Testis (tissue), 3 donors: ENCODE data around the gene CHPF. TPM values are rescaled to one million over a fixed set of nuclear protein-coding genes. Genes with fewer than 3 reads are reported as not detected.

ENCODE experiments used
- DNase-seq: peaks from one replicate; pipeline ENCODE4 v3.0.0-alpha.2; 2019
- H3K27ac ChIP-seq, 2 donors: fragments of 200-600 bp; sonication (generic); one replicate each; pipeline ENCODE4 v1.5.1; 2019
- H3K27me3 ChIP-seq: fragments of 200-600 bp; sonication (generic); one replicate; pipeline ENCODE4 v1.5.1; 2019
- H3K36me3 ChIP-seq: fragments of 200-600 bp; sonication (generic); one replicate; pipeline ENCODE4 v1.5.1; 2017; ENCODE audit warnings: low read depth; ENCODE audit errors: missing control alignments
- H3K4me1 ChIP-seq: fragments of 200-600 bp; sonication (generic); one replicate; pipeline ENCODE4 v1.5.1; 2019
- H3K4me3 ChIP-seq, 2 donors: fragments of 200-600 bp; sonication (generic); one replicate each; pipeline ENCODE4 v1.5.1; 2017 to 2019
- H3K9me3 ChIP-seq: fragments of 200-600 bp; sonication (generic); one replicate; pipeline ENCODE4 v1.5.1; 2017
- CTCF ChIP-seq, 3 experiments: fragments of 450-650 bp in 2 of 3; fragments of 200-600 bp in 1 of 3; sonication (generic) in 1 of 3; IDR thresholded peaks; one replicate each; pipeline ENCODE4 v1.5.1; 2016 to 2019; ENCODE audit warnings: antibody characterized with exemption in 3 of 3, mild to moderate bottlenecking in 2 of 3, moderate library complexity in 1 of 3
- POLR2A ChIP-seq: fragments of 450-650 bp; IDR thresholded peaks from one replicate; pipeline ENCODE4 v1.6.1; 2017; ENCODE audit warnings: antibody characterized with exemption, mild to moderate bottlenecking, moderate library complexity
- WGBS, 2 donors: methylation state at CpG; one replicate each; pipeline ENCODE4 v1.1.5; 2018; 5-methylcytosine and 5-hydroxymethylcytosine counted together
- intact Hi-C: fragments of 100-400 bp; cut with DNase I; formaldehyde crosslinking; loops from one replicate; pipeline ENCODE4 v1.15.1; 2023; ENCODE audit warnings: low total_unique reads
- polyA plus RNA-seq: library from polyadenylated mRNA; stranded (reverse); fragments of 350-450 nt; fragmentation: Illumina TruSeq; extraction: RNeasy Lipid Tissue Mini Kit (QIAGEN cat#74804); gene quantifications from one replicate; pipeline ENCODE4 v1.2.3, GENCODE V29; 2014; ENCODE audit warnings: low read depth, low replicate concordance; ENCODE audit not compliant: insufficient read depth
- total RNA-seq, 2 donors: library from RNA; depleted of rRNA; stranded (reverse); fragments of >200 nt; gene quantifications; one replicate each; pipeline ENCODE4 v1.2.3, GENCODE V29; 2016

The CHPF gene
- total and polyA plus RNA-seq, 3 donors from 2014 or later, result 194 to 992 (median 796) TPM

GRCh38 chr2:219538504-219538951, 5.1 kb downstream of the CHPF start:
- Histone ChIP-seq H3K27me3 (no peaks in the 10 kb centered on the region), H3K36me3 (no peaks in the 10 kb centered on the region), H3K27ac (no peak overlapping the region), H3K9me3 (no peaks in the 10 kb centered on the region), H3K4me3 (no peak overlapping the region), H3K4me1 (peaks cover 25% of the 10 kb centered on the region)
- intact Hi-C loops, result no loop called here
- 57 to 76% methylated on average over 6 of the region's 6 CpGs for WGBS, 2 donors
- no peak for TF ChIP-seq POLR2A
- no peak for TF ChIP-seq CTCF (IDR thresholded peaks at IDR 0.05)
- DNase-seq, result no peak

GRCh38 chr2:219537657-219538488, 5.7 kb downstream of the CHPF start:
- no peaks in the 10 kb centered on the region for H3K9me3 ChIP-seq
- H3K27ac ChIP-seq, result no peak overlapping the region
- peak; percentile 54 for DNase-seq
- intact Hi-C loops, result no loop called here
- no peaks in the 10 kb centered on the region for H3K27me3 ChIP-seq
- 49 to 53% methylated on average over 13 to 15 of the region's 15 CpGs for WGBS, 2 donors
- TF ChIP-seq CTCF (IDR thresholded peaks at IDR 0.05) (no peak), POLR2A (no peak)
- H3K36me3 ChIP-seq, result no peaks in the 10 kb centered on the region
- peaks cover 25% of the 10 kb centered on the region for H3K4me1 ChIP-seq
- no peak overlapping the region for H3K4me3 ChIP-seq

GRCh38 chr2:219536967-219537366, 6.6 kb downstream of the CHPF start:
- 40 to 58% methylated on average over 1 to 9 of the region's 9 CpGs for WGBS, 2 donors
- H3K4me1 ChIP-seq, result peaks cover 16% of the 10 kb centered on the region
- no peak overlapping the region for H3K4me3 ChIP-seq
- H3K36me3 ChIP-seq, result no peaks in the 10 kb centered on the region
- TF ChIP-seq CTCF (IDR thresholded peaks at IDR 0.05), result no peak
- TF ChIP-seq POLR2A, result no peak
- no peak overlapping the region for H3K27ac ChIP-seq
- H3K9me3 ChIP-seq, result no peaks in the 10 kb centered on the region
- intact Hi-C loops, result no loop called here
- DNase-seq, result no peak
- H3K27me3 ChIP-seq, result no peaks in the 10 kb centered on the region

GRCh38 chr2:219536425-219536824, 7.2 kb downstream of the CHPF start:
- TF ChIP-seq POLR2A, result no peak
- H3K27me3 ChIP-seq, result no peaks in the 10 kb centered on the region
- H3K36me3 ChIP-seq, result no peaks in the 10 kb centered on the region
- H3K4me3 ChIP-seq, result no peak overlapping the region
- intact Hi-C loops, result no loop called here
- DNase-seq, result no peak
- H3K4me1 ChIP-seq, result peaks cover 12% of the 10 kb centered on the region
- 87% methylated on average over 16 of the region's 16 CpGs for WGBS, 2 donors
- H3K9me3 ChIP-seq, result no peaks in the 10 kb centered on the region
- H3K27ac ChIP-seq, result no peak overlapping the region

DNA sequence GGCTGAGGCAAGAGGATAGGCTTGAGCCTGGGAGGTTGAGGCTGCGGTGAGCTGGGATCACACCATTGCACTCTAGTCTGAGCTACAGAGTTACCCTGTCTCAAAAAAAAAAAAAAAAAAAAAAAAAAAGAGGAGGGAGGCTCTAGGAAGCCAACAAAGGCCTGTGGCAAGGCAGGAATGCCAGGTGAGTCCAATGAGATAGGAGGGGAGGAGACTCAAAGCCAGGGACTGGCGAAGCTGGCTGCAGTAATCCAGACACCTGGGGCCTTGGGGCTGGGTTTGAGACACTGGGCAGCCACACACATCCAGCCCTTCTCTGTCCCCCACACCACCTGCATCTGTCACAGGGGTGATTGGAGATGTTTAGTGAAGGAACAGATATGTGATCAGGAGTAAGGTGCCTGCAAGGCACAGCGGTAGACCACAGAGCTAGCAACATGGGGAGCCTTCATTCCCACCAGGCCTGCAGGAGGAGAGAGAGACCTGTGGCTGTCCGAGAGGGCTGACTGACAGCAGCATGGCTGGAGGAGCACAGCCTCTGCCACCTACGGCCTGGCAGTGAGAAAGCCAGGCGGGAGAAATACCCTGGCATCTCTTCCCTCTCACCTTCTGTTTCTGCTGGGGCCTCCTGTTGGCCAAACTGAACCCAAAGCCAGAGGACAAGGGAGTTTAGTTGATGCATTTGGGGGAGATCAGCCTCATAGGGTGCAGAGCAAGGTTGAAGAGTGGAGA, 9.5 kb downstream of the CHPF start:
- H3K4me1 ChIP-seq, result peaks cover 16% of the 10 kb centered on the region
- no peaks in the 10 kb centered on the region for H3K27me3 ChIP-seq
- DNase-seq, result no peak
- H3K4me3 ChIP-seq, result no peak overlapping the region
- TF ChIP-seq POLR2A (no peak), CTCF (IDR thresholded peaks at IDR 0.05) (no peak)
- no peaks in the 10 kb centered on the region for H3K9me3 ChIP-seq
- H3K36me3 ChIP-seq, result no peaks in the 10 kb centered on the region
- WGBS, 2 donors, result 86 to 92% methylated on average over 6 of the region's 6 CpGs
- no peak overlapping the region for H3K27ac ChIP-seq
- intact Hi-C loops, result loop anchor here (5.0 kb wide), 1 partner anchor 132 kb away; no protein-coding TSS in a partner anchor
